ENCODE results near the gene RAB17.

RAB17 gene

GRCh38 chr2:237565974-237566373, 24.6 kb downstream of the RAB17 start:
- no peak for DNase-seq (ENCODE audit: low read depth in 3 of 3, low spot score in 1 of 3)

DNA sequence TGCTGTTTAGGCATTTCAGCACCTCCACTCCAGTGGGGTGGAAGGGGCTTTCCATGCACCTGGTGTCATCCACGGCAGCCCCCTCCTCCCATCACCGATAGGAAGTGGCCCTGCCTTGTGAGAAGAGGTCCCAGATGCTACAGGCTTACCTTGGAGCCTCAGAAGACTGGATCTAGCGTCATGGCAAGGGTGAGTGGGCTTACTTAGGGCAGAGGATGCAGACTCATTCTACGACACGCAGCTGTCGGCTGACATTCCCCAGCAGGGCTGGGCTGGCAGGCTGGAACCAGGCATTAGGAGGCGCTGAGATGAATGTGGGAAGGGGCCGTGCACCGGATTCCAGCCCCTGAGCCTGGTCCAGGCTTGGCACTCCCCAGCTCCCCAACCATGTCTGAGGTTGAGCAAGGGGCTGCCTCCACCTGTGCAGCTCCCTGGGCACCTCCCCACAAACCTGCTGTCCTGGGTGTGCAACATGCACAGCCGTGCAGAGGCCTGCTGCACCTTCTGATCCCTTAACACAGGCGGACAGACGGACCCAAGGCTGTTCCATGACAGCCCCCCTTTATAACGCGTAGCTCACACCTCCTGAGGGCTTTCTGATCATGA, 25.9 kb downstream of the RAB17 start:
- no peak for DNase-seq (ENCODE audit: low read depth in 3 of 3, low spot score in 1 of 3)

GRCh38 chr2:237563816-237564215, 26.7 kb downstream of the RAB17 start:
- no peak for DNase-seq (ENCODE audit: low read depth in 3 of 3, low spot score in 1 of 3)

DNA sequence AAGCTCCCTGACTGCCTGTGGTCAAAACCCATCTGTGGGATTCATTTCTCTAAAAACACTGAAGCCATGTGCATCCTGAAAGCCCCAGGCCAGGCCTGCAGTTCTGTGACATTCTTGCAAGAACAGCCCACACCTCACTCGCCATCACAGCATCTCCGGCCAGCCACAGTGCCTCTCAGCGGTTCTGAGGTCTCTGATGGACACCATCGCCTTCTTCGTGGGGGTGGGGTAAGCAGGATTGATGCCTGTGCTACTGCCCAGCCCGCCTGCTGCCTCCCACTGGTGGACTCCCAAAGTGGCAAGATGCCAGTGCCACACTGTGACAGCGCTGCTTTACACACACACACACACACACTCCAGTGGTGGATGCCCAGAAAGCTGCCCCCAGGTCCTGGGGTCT, 29.3 kb downstream of the RAB17 start:
- DNase-seq (ENCODE audit: low read depth in 3 of 3, low spot score in 1 of 3), result no peak

DNA sequence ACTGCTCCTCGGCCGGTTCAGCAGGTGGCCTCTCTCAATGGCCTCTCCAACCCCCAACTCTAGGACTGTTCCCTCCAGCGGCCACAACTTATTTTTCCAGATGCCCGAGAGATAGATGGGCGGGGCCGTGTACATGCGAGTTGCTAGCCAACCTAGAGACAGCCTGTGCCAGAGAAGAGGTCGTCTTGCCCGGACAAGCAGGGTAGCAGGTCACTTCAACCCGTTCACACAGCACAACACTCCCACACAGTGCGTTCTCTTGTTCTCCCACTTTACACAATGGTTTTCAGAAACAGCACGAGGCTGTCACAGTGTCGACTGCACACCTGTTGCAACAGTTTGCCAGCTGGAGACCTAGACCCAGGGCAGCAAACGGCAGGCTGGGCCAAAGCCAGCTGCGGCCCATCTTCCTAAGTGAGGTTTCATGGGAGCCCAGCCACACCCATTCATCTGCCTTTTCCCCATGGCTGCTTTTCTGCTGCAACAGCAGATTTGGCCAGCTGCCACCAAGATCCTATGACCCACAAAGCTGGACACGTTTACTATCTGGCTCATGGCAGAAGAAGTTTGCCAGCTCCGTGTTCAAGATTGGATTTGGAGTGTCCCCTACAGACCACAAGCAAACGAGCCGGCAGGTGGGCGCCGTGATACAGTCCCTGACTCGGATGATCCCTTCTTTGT, 31.4 kb downstream of the RAB17 start:
- no peak for DNase-seq (ENCODE audit: low read depth in 3 of 3, low spot score in 1 of 3)

DNA sequence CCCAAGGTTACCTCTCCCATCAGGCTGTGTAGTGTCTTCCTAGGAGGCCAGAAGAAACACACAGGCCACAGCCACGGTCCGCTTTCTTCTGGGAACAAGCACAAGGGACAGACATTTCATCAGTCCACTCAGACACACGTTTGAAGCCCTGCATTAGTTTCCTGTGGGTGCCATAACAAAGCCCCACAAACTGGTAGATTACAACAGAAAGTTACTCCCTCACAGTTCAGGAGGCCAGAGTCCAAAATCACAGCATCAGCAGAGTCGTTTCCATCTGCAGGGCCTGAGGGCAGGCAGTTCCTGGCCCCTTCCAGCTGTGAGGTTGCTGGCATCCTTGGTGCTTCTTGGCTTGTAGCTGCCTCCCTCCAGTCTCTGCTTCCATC, 32.9 kb downstream of the RAB17 start:
- DNase-seq (ENCODE audit: low read depth in 3 of 3, low spot score in 1 of 3), result no peak

- peak in 1 of 3 donors; percentile 24 for DNase-seq (ENCODE audit: low read depth in 3 of 3, low spot score in 1 of 3)
Measured at GRCh38 chr2:237556773-237557632, 33.5 kb downstream of the RAB17 start.

DNA sequence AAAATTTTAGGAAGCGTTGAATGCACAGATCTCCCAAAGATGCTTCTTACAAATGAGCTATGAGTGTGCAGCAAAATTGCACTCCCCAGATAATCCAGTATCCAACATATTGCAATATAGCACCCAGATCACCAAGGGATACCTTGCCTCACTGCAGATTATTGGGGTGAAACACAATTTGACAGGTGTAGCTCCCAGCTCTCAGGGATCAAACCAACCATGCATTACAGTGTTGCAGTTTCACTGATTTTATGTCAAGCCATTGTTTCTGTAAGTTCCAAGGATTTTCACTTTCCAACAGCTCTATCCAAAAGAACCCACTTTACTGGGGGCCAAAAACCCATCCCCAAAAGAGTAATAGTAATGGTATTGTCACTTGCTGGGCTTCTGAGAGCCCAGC, 35.0 kb downstream of the RAB17 start:
- no peak for DNase-seq (ENCODE audit: low read depth in 3 of 3, low spot score in 1 of 3)

DNA sequence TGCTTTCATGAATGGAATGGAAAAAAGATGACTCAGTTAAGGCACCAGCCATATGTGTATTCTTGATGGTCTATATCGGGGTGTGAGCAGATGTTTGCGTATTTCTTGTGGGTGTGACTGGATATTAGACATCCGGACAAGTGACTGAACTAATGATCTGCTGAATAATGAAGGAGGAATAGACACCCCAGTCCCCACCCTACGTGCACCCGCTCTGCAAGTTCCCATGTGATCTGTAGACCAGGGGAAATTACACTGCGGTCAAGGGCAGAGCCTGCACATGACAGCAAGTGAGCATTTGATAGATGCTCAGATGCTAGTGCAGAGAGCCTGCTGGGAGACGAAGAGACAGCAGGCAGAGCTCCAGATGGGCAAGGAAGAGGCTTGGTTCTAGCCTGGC, 36.6 kb downstream of the RAB17 start:
- no peak for DNase-seq (ENCODE audit: low read depth in 3 of 3, low spot score in 1 of 3)

- no peak for DNase-seq (ENCODE audit: low read depth in 3 of 3, low spot score in 1 of 3)
Measured at GRCh38 chr2:237552908-237553307, 37.6 kb downstream of the RAB17 start.

- no peak for DNase-seq (ENCODE audit: low read depth in 3 of 3, low spot score in 1 of 3)
Measured at GRCh38 chr2:237551071-237551574, 39.4 kb downstream of the RAB17 start.

- no peak for DNase-seq (ENCODE audit: low read depth in 3 of 3, low spot score in 1 of 3)
Measured at GRCh38 chr2:237549643-237550415, 40.7 kb downstream of the RAB17 start.

DNA sequence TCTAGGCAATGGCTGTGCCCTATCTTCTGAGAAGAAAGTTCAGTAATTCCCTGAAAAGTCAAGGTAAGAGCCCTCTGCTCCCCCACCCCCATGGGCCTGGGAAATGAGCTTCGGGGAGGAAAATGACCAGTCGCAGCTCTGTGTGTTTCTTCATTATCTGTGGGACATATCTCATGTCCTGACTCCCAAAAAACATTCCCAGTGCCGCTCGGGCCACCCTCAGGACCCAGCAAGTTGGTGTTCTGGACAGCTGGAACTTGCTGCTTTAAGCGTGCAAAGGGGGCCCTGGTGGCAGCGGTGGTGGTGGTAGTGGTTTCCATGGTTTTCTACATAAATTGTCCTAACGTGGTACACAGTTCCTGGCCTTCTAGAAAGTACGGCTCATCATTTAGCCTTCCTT, 41.3 kb downstream of the RAB17 start:
- no peak for DNase-seq (ENCODE audit: low read depth in 3 of 3, low spot score in 1 of 3)

GRCh38 chr2:237547841-237548416, 42.6 kb downstream of the RAB17 start:
- DNase-seq (ENCODE audit: low read depth in 3 of 3, low spot score in 1 of 3), result no peak

DNA sequence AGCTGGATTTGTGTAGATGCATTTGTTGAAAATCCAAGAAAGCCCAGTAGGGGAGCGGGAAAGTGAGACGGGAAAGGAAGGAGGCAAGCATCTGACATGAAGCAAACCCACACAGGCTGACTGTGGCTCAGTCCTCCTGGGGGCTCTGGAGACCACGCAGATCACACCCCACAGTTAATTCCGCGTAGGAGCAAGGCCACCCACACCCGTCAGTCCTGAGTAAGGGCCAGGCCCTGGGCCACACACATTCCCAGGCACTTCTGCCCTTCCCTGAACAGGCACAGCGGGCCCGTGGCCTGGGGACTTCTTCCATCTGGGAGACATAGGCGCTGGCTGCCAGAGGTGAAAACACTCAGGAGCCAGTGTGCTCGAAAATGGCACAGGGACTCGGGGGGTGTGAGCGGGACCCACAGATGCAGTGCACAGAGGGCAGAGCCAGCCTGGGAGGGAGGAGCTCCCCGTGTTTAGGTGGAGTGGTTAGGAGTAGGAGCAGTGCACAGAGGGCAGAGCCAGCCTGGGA, 43.6 kb downstream of the RAB17 start:
- DNase-seq (ENCODE audit: low read depth in 3 of 3, low spot score in 1 of 3), result no peak

DNA sequence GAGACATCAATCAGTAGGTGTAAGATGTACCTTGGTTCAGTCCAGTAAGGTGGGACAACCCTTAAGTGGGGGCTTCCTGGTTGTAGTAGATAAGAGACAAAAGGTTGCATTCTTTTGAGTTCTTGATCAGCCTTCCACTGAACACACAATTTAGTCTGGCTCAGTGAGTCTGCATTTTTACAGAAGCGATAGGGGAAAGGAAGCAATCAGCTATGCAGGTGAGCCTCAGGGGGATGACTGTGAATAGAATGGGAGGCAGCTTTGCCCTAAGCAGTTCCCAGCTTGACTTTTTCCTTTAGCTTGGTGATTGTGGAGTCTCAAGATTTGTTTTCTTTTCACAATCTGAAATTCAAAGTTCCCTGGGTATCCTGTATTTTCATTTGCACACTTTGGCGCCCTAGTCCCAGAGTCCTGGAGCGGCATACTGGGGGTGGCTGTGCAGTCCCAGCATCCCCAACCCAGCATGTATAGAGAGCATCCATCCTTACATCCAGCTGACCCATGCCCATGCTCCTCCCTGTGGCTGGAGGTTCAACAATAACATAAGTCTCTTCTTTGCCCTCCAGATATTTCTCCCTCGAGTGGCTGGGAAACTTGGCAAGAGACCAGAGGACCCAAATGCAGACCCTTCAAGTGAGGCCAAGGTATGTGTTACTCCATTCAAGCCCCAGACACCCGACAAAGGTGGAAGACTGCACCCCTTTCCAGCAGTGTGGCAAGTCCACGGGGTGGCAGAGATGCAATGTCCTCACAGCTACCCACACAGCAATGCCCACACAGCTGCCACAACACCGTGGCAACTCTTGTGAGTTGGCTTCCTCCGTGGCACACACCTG, 44.3 kb downstream of the RAB17 start:
- DNase-seq (ENCODE audit: low read depth in 3 of 3, low spot score in 1 of 3), result no peak

DNA sequence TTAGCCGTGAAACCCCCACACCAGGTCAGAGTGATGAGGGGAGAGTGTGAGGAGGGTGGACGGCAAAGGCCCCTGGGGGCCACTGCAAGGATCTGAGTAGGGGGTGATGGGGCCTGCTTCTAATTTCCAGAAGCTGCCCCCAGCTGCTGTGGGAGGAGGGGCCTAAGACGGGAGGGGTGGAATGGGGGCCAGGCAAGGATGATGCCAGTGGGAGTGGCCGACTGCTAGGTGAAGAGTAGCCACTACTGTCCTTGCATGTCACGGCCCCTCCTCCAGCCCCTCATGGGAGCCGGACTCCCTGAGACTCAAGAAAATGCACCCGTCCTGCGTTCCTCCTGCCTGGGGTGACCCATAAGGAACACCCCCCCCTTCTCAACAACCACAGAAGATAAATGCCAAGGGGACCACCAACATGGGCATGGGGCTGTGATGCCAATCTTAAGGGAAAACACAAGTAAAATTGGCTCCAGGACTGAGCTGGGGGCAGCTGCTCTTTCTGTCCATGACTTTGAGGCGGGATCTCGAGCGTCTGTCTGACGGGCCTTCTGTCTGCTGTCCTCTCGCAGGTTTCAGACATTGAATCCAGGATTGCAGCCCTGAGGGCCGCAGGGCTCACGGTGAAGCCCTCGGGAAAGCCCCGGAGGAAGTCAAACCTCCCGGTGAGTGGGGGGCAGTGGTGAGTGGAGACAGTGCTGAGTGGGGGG, 48.4 kb downstream of the RAB17 start:
- DNase-seq (ENCODE audit: low read depth in 3 of 3, low spot score in 1 of 3), result no peak

DNA sequence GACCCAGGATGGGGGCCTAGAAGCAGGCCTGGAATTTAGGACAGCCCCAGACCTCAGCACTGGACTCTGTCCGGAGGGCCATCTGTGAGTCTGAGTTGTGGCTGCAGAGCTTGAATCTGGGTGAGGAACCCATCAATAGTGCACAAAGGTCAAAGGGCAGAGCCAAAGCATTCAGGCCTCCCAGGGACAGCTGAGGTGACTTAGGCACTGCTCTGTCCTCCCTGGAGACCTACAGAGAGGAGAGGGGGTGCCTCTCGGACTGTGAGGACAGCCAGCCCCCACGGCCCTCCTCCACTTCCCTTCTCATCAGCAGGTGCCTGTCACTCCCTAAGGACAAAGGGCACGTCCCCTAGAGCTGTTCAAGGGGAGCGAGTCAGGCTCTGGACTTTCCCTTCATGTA, 49.3 kb downstream of the RAB17 start:
- DNase-seq (ENCODE audit: low read depth in 3 of 3, low spot score in 1 of 3), result no peak

DNA sequence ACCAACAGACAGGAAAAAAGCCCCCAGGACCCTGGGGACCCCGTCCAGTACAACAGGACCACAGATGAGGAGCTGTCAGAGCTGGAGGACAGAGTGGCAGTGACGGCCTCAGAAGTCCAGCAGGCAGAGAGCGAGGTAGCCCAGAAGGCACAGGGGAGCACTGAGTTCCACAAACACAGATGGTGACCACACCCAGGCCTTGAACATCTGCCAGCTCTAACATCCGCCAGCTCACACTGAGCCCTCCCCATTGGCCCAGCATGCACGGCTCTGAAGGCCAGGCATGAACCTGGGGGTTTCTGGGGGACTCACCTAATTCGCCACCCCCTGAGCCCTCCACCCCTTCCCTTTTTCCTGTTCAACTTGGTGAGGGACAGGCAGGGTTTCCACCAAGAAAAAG, 49.7 kb downstream of the RAB17 start:
- DNase-seq (ENCODE audit: low read depth in 3 of 3, low spot score in 1 of 3), result no peak
